Keratinocyte (primary cell): Measurements from ENCODE around the gene RCAN2. TPM values are rescaled to one million over a fixed set of nuclear protein-coding genes. Genes with fewer than 3 reads are reported as not detected.

ENCODE experiments used
- DNase-seq: peaks from one replicate; pipeline ENCODE4 v3.0.0-alpha.2; 2011; ENCODE audit warnings: low read depth, missing footprints, low spot score
- FAIRE-seq: peaks from 2 replicates; lab custom pipeline; 2011; peaks lifted over from hg19 to GRCh38; lab: Jason Lieb, UNC
- H2AFZ ChIP-seq: 2 replicates; pipeline ENCODE4 v1.6.0; 2012; ENCODE audit warnings: low read length, control low read depth, inconsistent platforms; ENCODE audit not compliant: control insufficient read depth
- H3K27ac ChIP-seq: 2 replicates; pipeline ENCODE4 v1.5.1; 2011; ENCODE audit warnings: low read length; ENCODE audit not compliant: control insufficient read depth, insufficient read depth
- H3K27me3 ChIP-seq: 3 replicates; pipeline ENCODE4 v1.6.0; 2011; ENCODE audit warnings: low read length; ENCODE audit not compliant: control insufficient read depth, insufficient read depth; ENCODE audit errors: extremely low read depth
- H3K36me3 ChIP-seq, 2 experiments: 2 replicates in 1 of 2; 3 replicates in 1 of 2; pipeline ENCODE4 v1.5.1; 2011; ENCODE audit warnings: low read length in 2 of 2, mild to moderate bottlenecking in 1 of 2; ENCODE audit not compliant: control insufficient read depth in 2 of 2, insufficient read depth in 2 of 2; ENCODE audit errors: extremely low read depth in 1 of 2
- H3K4me1 ChIP-seq: 3 replicates; pipeline ENCODE4 v1.5.1; 2011; ENCODE audit warnings: low read length; ENCODE audit not compliant: control insufficient read depth, insufficient read depth; ENCODE audit errors: extremely low read depth
- H3K4me2 ChIP-seq: 3 replicates; pipeline ENCODE4 v1.6.0; 2011; ENCODE audit warnings: low read depth, low read length; ENCODE audit not compliant: control insufficient read depth, insufficient read depth; ENCODE audit errors: extremely low read depth
- H3K4me3 ChIP-seq, 3 experiments: fragments of 200-600 bp in 1 of 3; sonication (generic) in 1 of 3; 2 replicates in 2 of 3; 3 replicates in 1 of 3; pipeline ENCODE4 v1.5.1; 2011 to 2016; ENCODE audit warnings: low read length in 3 of 3, mild to moderate bottlenecking in 3 of 3, control low read depth in 2 of 3, inconsistent platforms in 1 of 3, low read depth in 1 of 3, mixed read lengths in 1 of 3, mixed run types in 1 of 3, moderate library complexity in 1 of 3; ENCODE audit not compliant: control insufficient read depth in 2 of 3, insufficient read depth in 2 of 3; ENCODE audit errors: extremely low read depth in 1 of 3
- H3K79me2 ChIP-seq: 2 replicates; pipeline ENCODE4 v1.6.0; 2012; ENCODE audit warnings: low read length; ENCODE audit not compliant: control insufficient read depth, insufficient read depth
- H3K9ac ChIP-seq: 3 replicates; pipeline ENCODE4 v1.6.0; 2011; ENCODE audit warnings: low read length; ENCODE audit not compliant: control insufficient read depth, insufficient read depth; ENCODE audit errors: extremely low read depth
- H3K9me1 ChIP-seq: 3 replicates; pipeline ENCODE4 v1.6.0; 2011; ENCODE audit warnings: low read length; ENCODE audit not compliant: control insufficient read depth, insufficient read depth; ENCODE audit errors: extremely low read depth
- H3K9me3 ChIP-seq: 2 replicates; pipeline ENCODE4 v1.5.1; 2012; ENCODE audit warnings: low read depth, low read length; ENCODE audit not compliant: control insufficient read depth
- H4K20me1 ChIP-seq: 3 replicates; pipeline ENCODE4 v1.6.0; 2011; ENCODE audit warnings: low read length; ENCODE audit not compliant: control insufficient read depth, insufficient read depth; ENCODE audit errors: extremely low read depth
- EZH2 ChIP-seq: IDR thresholded peaks from one replicate; pipeline ENCODE4 v1.6.1; 2012; ENCODE audit warnings: inconsistent platforms, mild to moderate bottlenecking, low read length, moderate library complexity
- dilution Hi-C: fragments of 300-500 bp; cut with MboI; formaldehyde crosslinking; loops from one replicate; pipeline ENCODE4 v1.7.0; 2020; ENCODE audit warnings: low sequenced_read_pairs; ENCODE audit not compliant: extremely low pct_ligation_motif_present
- polyA plus RNA-seq, 5 experiments: library from polyadenylated mRNA; depleted of rRNA in 3 of 5; stranded (reverse) in 3 of 5; stranded (forward) in 1 of 5; unstranded in 1 of 5; fragments of >200 nt; gene quantifications; 1 replicate in 1 of 5; 2 replicates in 3 of 5; 3 replicates in 1 of 5; pipeline versions ENCODE4 v1.2.1 to v1.2.3, GENCODE V29; 2011 to 2012; ENCODE audit warnings: missing spikeins in 2 of 5, low read depth in 1 of 5, low replicate concordance in 1 of 5
- TF ChIP-seq, protein P1 (sequence below), 3 experiments: IDR thresholded peaks in 1 of 3; conservative IDR thresholded peaks in 1 of 3; optimal IDR thresholded peaks in 1 of 3; 2 replicates in 2 of 3; 3 replicates in 1 of 3; pipeline versions ENCODE3 to v1.5.1; 2011; ENCODE audit warnings: low read length in 3 of 3, mild to moderate bottlenecking in 3 of 3, moderate library complexity in 2 of 3, control low read depth in 1 of 3, inconsistent platforms in 1 of 3; ENCODE audit not compliant: insufficient read depth in 2 of 3; ENCODE audit errors: extremely low read depth in 1 of 3

The RCAN2 gene
- polyA plus RNA-seq, 1 donor (not counting 4 experiments of a cell fraction or from before 2014, with no cell fraction given), result not detected

GRCh38 chr6:46378882-46379416 lies 112.3 kb downstream of the RCAN2 start:
- no peaks in the 10 kb centered on the region for H3K4me1 ChIP-seq
- FAIRE-seq (no peak), DNase-seq (no peak)
- H2AFZ ChIP-seq, result no peak overlapping the region
- dilution Hi-C loops, result no loop called here
- no peaks in the 10 kb centered on the region for H3K9me1 ChIP-seq
- no peaks in the 10 kb centered on the region for H4K20me1 ChIP-seq
- H3K4me2 ChIP-seq, result no peak overlapping the region
- H3K4me3 ChIP-seq, result no peak overlapping the region
- no peaks in the 10 kb centered on the region for H3K9me3 ChIP-seq
- no peak overlapping the region for H3K9ac ChIP-seq
- H3K27me3 ChIP-seq, result no peaks in the 10 kb centered on the region
- TF ChIP-seq, protein P1, sequence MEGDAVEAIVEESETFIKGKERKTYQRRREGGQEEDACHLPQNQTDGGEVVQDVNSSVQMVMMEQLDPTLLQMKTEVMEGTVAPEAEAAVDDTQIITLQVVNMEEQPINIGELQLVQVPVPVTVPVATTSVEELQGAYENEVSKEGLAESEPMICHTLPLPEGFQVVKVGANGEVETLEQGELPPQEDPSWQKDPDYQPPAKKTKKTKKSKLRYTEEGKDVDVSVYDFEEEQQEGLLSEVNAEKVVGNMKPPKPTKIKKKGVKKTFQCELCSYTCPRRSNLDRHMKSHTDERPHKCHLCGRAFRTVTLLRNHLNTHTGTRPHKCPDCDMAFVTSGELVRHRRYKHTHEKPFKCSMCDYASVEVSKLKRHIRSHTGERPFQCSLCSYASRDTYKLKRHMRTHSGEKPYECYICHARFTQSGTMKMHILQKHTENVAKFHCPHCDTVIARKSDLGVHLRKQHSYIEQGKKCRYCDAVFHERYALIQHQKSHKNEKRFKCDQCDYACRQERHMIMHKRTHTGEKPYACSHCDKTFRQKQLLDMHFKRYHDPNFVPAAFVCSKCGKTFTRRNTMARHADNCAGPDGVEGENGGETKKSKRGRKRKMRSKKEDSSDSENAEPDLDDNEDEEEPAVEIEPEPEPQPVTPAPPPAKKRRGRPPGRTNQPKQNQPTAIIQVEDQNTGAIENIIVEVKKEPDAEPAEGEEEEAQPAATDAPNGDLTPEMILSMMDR (optimal IDR thresholded peaks at IDR 0.05 in 1 of 3, IDR thresholded peaks at IDR 0.05 in 1 of 3, conservative IDR thresholded peaks at IDR 0.05 in 1 of 3; ENCODE audit: extremely low read depth in 1 of 3, insufficient read depth in 2 of 3, low read length in 3 of 3), result no peak
- no peak for TF ChIP-seq EZH2
- no peaks in the 10 kb centered on the region for H3K79me2 ChIP-seq
- no peak overlapping the region for H3K27ac ChIP-seq
- H3K36me3 ChIP-seq, result no peaks in the 10 kb centered on the region

GRCh38 chr6:46378161-46378881 lies 112.9 kb downstream of the RCAN2 start:
- no peak for FAIRE-seq
- H3K27me3 ChIP-seq, result no peaks in the 10 kb centered on the region
- H3K79me2 ChIP-seq, result no peaks in the 10 kb centered on the region
- H4K20me1 ChIP-seq, result no peaks in the 10 kb centered on the region
- no peaks in the 10 kb centered on the region for H3K4me1 ChIP-seq
- H3K9ac ChIP-seq, result no peak overlapping the region
- H3K4me2 ChIP-seq, result no peak overlapping the region
- no peak for TF ChIP-seq EZH2
- TF ChIP-seq, protein P1 (optimal IDR thresholded peaks at IDR 0.05 in 1 of 3, IDR thresholded peaks at IDR 0.05 in 1 of 3, conservative IDR thresholded peaks at IDR 0.05 in 1 of 3; ENCODE audit: extremely low read depth in 1 of 3, insufficient read depth in 2 of 3, low read length in 3 of 3), result no peak
- H3K27ac ChIP-seq, result no peak overlapping the region
- H3K36me3 ChIP-seq, result no peaks in the 10 kb centered on the region
- H2AFZ ChIP-seq, result no peak overlapping the region
- H3K9me1 ChIP-seq, result no peaks in the 10 kb centered on the region
- no peak overlapping the region for H3K4me3 ChIP-seq
- dilution Hi-C loops, result no loop called here
- no peak for DNase-seq
- no peaks in the 10 kb centered on the region for H3K9me3 ChIP-seq
